H1 (cell line): ENCODE measurements around the gene SH3BP2. TPM values are rescaled to one million over a fixed set of nuclear protein-coding genes. Genes with fewer than 3 reads are reported as not detected.

Experiments
- CTCF ChIA-PET: fragments of 300-600 bp; sonication (Branson Sonifier 250); formaldehyde crosslinking; loops from one replicate; lab custom pipeline; 2021; ENCODE audit not compliant: partially characterized antibody; lab: Charles Lee
- POLR2A ChIA-PET: fragments of 300-600 bp; sonication (Branson Sonifier 250); formaldehyde crosslinking; loops from one replicate; lab custom pipeline; 2021; ENCODE audit warnings: inconsistent platforms; ENCODE audit not compliant: partially characterized antibody; lab: Charles Lee
- DNase-seq, 2 experiments: peaks; one replicate each; pipeline versions ENCODE4 v3.0.0 to v3.0.0-alpha.2; 2010 to 2022; ENCODE audit warnings: low spot score in 2 of 2, low read depth in 1 of 2, mixed read lengths in 1 of 2
- FAIRE-seq: peaks from 2 replicates; lab custom pipeline; 2011; peaks lifted over from hg19 to GRCh38; lab: Jason Lieb, UNC
- H2AFZ ChIP-seq: 2 replicates; pipeline ENCODE4 v1.8.1; 2012; ENCODE audit warnings: low read length, inconsistent platforms
- H2AK5ac ChIP-seq: 2 replicates; pipeline ENCODE4 v1.6.1; 2013; ENCODE audit warnings: low read depth, low read length
- H2BK120ac ChIP-seq: replicated peaks from 2 replicates; pipeline ENCODE3; 2013; ENCODE audit warnings: low read depth, low read length, inconsistent platforms
- H2BK12ac ChIP-seq: 2 replicates; pipeline ENCODE4 v1.6.1; 2013; ENCODE audit warnings: low read depth, low read length
- H2BK15ac ChIP-seq: 2 replicates; pipeline ENCODE4 v1.6.1; 2013; ENCODE audit warnings: low read length
- H2BK20ac ChIP-seq: 2 replicates; pipeline ENCODE4 v1.6.1; 2013; ENCODE audit warnings: low read length
- H2BK5ac ChIP-seq: 2 replicates; pipeline ENCODE4 v1.6.1; 2013; ENCODE audit warnings: low read depth, low read length
- H3K14ac ChIP-seq: 2 replicates; pipeline ENCODE4 v1.6.1; 2013; ENCODE audit warnings: inconsistent platforms; ENCODE audit not compliant: insufficient read length
- H3K18ac ChIP-seq: 2 replicates; pipeline ENCODE4 v1.6.1; 2013; ENCODE audit warnings: low read length; ENCODE audit errors: extremely low read depth
- H3K23ac ChIP-seq: 2 replicates; pipeline ENCODE4 v1.6.1; 2013; ENCODE audit warnings: inconsistent platforms; ENCODE audit not compliant: insufficient read length
- H3K23me2 ChIP-seq: 2 replicates; pipeline ENCODE4 v1.6.1; 2013; ENCODE audit warnings: low read depth, low read length
- H3K27ac ChIP-seq: 2 replicates; pipeline ENCODE4 v1.6.1; 2011; ENCODE audit warnings: low read depth, low read length, inconsistent platforms
- H3K27me3 ChIP-seq, 4 experiments: replicated peaks in 1 of 4; 1 replicate in 1 of 4; 2 replicates in 3 of 4; pipeline versions ENCODE4 v1.6.1 to v1.8.1; 2011 to 2013; ENCODE audit warnings: low read length in 3 of 4, mild to moderate bottlenecking in 3 of 4, inconsistent platforms in 2 of 4, mixed read lengths in 2 of 4, moderate library complexity in 1 of 4; ENCODE audit not compliant: control insufficient read depth in 3 of 4, insufficient read depth in 3 of 4; ENCODE audit errors: extremely low read depth in 1 of 4
- H3K36me3 ChIP-seq, 4 experiments: 2 replicates each; pipeline versions ENCODE4 v1.6.1 to v1.8.1; 2011 to 2013; ENCODE audit warnings: mild to moderate bottlenecking in 4 of 4, low read length in 3 of 4, moderate library complexity in 2 of 4, control low read depth in 1 of 4, inconsistent platforms in 1 of 4; ENCODE audit not compliant: insufficient read depth in 4 of 4, control insufficient read depth in 2 of 4
- H3K4ac ChIP-seq: replicated peaks from 2 replicates; pipeline ENCODE3; 2013; ENCODE audit warnings: low read length, low read depth, mixed read lengths, inconsistent platforms; ENCODE audit not compliant: insufficient read length
- H3K4me1 ChIP-seq, 4 experiments: replicated peaks in 1 of 4; 1 replicate in 1 of 4; 2 replicates in 3 of 4; pipeline versions ENCODE4 v1.6.1 to v1.8.1; 2011 to 2013; ENCODE audit warnings: low read length in 3 of 4, inconsistent platforms in 2 of 4, mixed read lengths in 1 of 4; ENCODE audit not compliant: insufficient read depth in 4 of 4, control insufficient read depth in 3 of 4
- H3K4me2 ChIP-seq, 2 experiments: 2 replicates each; pipeline versions ENCODE4 v1.6.1 to v1.8.1; 2011 to 2013; ENCODE audit warnings: low read depth in 2 of 2, low read length in 2 of 2, control low read depth in 1 of 2, inconsistent platforms in 1 of 2, mild to moderate bottlenecking in 1 of 2; ENCODE audit not compliant: insufficient read depth in 1 of 2
- H3K4me3 ChIP-seq, 4 experiments: fragments of 200-600, 300-600 bp in 1 of 4; sonication (generic), shearing (Covaris generic), sonication (Bioruptor Twin) in 1 of 4; 2 replicates each; pipeline versions ENCODE4 v1.5.1 to v1.8.1; 2011 to 2016; ENCODE audit warnings: low read length in 4 of 4, low read depth in 3 of 4, control low read depth in 2 of 4, inconsistent platforms in 2 of 4, mild to moderate bottlenecking in 2 of 4, mixed read lengths in 1 of 4, moderate library complexity in 1 of 4; ENCODE audit not compliant: insufficient read depth in 2 of 4; ENCODE audit errors: extremely low read depth in 1 of 4
- H3K56ac ChIP-seq: replicated peaks from 2 replicates; pipeline ENCODE3; 2013; ENCODE audit warnings: low read depth, mild to moderate bottlenecking, mixed read lengths, low read length, inconsistent platforms; ENCODE audit not compliant: insufficient read length
- H3K79me1 ChIP-seq: 2 replicates; pipeline ENCODE4 v1.6.1; 2013; ENCODE audit warnings: low read depth, low read length, control low read depth
- H3K79me2 ChIP-seq, 2 experiments: 2 replicates each; pipeline versions ENCODE4 v1.6.1 to v1.8.1; 2012 to 2013; ENCODE audit warnings: low read length in 2 of 2, mild to moderate bottlenecking in 2 of 2, inconsistent platforms in 1 of 2; ENCODE audit not compliant: insufficient read depth in 2 of 2, control insufficient read depth in 1 of 2
- H3K9ac ChIP-seq, 4 experiments: replicated peaks in 1 of 4; 1 replicate in 1 of 4; 2 replicates in 3 of 4; pipeline versions ENCODE4 v1.6.1 to v1.8.1; 2011 to 2013; ENCODE audit warnings: low read depth in 3 of 4, low read length in 3 of 4, control low read depth in 2 of 4, mild to moderate bottlenecking in 2 of 4, moderate library complexity in 2 of 4, inconsistent platforms in 1 of 4; ENCODE audit errors: extremely low read depth in 1 of 4
- H3K9me3 ChIP-seq, 2 experiments: 2 replicates each; pipeline versions ENCODE4 v1.6.1 to v1.8.1; 2012 to 2013; ENCODE audit warnings: mild to moderate bottlenecking in 2 of 2, moderate library complexity in 2 of 2, control low read depth in 1 of 2, inconsistent platforms in 1 of 2, low read depth in 1 of 2, low read length in 1 of 2, mixed read lengths in 1 of 2; ENCODE audit not compliant: insufficient read depth in 2 of 2
- H4K20me1 ChIP-seq, 2 experiments: replicated peaks in 1 of 2; 2 replicates each; pipeline versions ENCODE3 to v1.8.1; 2011 to 2013; ENCODE audit warnings: inconsistent platforms in 2 of 2, low read length in 2 of 2, mild to moderate bottlenecking in 1 of 2; ENCODE audit not compliant: insufficient read depth in 2 of 2, control insufficient read depth in 1 of 2
- H4K5ac ChIP-seq: 2 replicates; pipeline ENCODE4 v1.6.1; 2013; ENCODE audit warnings: low read length, low read depth, mixed read lengths, inconsistent platforms; ENCODE audit not compliant: insufficient read length
- H4K8ac ChIP-seq: 2 replicates; pipeline ENCODE4 v1.8.0; 2013; ENCODE audit warnings: mild to moderate bottlenecking, moderate library complexity, low read length, inconsistent platforms; ENCODE audit not compliant: insufficient read depth; ENCODE audit errors: extremely low read depth
- H4K91ac ChIP-seq: replicated peaks from 2 replicates; pipeline ENCODE3; 2013; ENCODE audit warnings: low read length, mixed read lengths, inconsistent platforms; ENCODE audit not compliant: insufficient read length
- JUND ChIP-seq: IDR thresholded peaks from 2 replicates; pipeline ENCODE4 v1.6.1; 2011; ENCODE audit warnings: mild to moderate bottlenecking, improper control_type of control experiment, low read length
- WGBS, 2 experiments: shearing (Covaris generic) in 1 of 2; methylation state at CpG; one replicate each; pipeline versions ENCODE4 v1.1.6 to v1.1.7; 2013 to 2015; ENCODE audit warnings: low lambda C conversion rate in 2 of 2, mixed read lengths in 2 of 2, inconsistent platforms in 1 of 2, low coverage in 1 of 2, missing lambda C conversion rate in 1 of 2; ENCODE audit not compliant: insufficient replicate concordance in 2 of 2, insufficient coverage in 1 of 2, insufficient read length in 1 of 2; ENCODE audit errors: extremely low coverage in 1 of 2, missing lambda C conversion rate in 1 of 2; 5-methylcytosine and 5-hydroxymethylcytosine counted together
- polyA plus RNA-seq, 7 experiments: library from polyadenylated mRNA; depleted of rRNA in 3 of 7; stranded (reverse) in 5 of 7; unstranded in 2 of 7; fragments of >200 nt in 5 of 7; fragments of 200-250 nt in 2 of 7; gene quantifications; 1 replicate in 5 of 7; 2 replicates in 1 of 7; 4 replicates in 1 of 7; pipeline versions ENCODE4 v1.2.1 to v1.2.3, GENCODE V29; 2011 to 2013; ENCODE audit warnings: missing spikeins in 2 of 7, mixed read lengths in 2 of 7
- total RNA-seq: library from RNA; stranded (reverse); fragmentation: NEBNext Ultra II Directional; extraction: Animal tissue kit (Norgen Biotek cat#: 25700); gene quantifications from 2 replicates; pipeline ENCODE4 v1.2.1, GENCODE V29; 2021

SH3BP2 gene
- total and polyA plus RNA-seq, 2 of the 8 experiments (the other 6 are each of a cell fraction or from before 2014, with no cell fraction given), result 27.4 to 31.4 TPM

DNA sequence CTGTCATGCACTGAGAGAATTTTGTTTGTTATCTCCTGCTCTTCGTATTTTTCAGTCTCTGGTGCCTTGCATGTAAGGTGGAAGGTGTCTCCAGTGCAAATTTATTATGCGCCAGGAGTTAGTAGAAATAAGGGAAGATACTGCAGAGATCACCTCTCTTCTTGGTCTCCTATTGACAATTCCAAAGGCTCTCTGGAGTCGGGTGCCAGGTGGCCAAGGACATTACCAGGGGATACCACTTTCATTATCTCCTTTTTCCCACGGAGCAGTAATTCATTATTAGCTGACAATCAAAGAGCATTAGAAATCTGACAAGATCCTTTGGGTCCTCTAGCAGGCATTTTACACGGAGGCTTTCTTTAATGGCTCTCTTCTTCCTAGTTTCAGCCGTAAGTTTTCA, 76.8 kb downstream of the SH3BP2 start:
- ChIA-PET POLR2A (no interaction called here), CTCF (no interaction called here)
- H3K23ac ChIP-seq, result no peak overlapping the region
- H2BK120ac ChIP-seq, result no peak overlapping the region
- H2BK20ac ChIP-seq, result no peak overlapping the region
- H3K36me3 ChIP-seq, result no peaks in the 10 kb centered on the region
- no peak overlapping the region for H3K14ac ChIP-seq
- H3K4ac ChIP-seq, result no peak overlapping the region
- no peaks in the 10 kb centered on the region for H3K23me2 ChIP-seq
- no peak for DNase-seq
- H3K79me1 ChIP-seq, result peaks cover 8% of the 10 kb centered on the region; the same call in 1 of the 2 replicates
- H2BK5ac ChIP-seq, result no peak overlapping the region
- no peaks in the 10 kb centered on the region for H3K9me3 ChIP-seq
- no peak overlapping the region for H2AFZ ChIP-seq
- H2BK15ac ChIP-seq, result no peak overlapping the region
- no peak overlapping the region for H3K9ac ChIP-seq
- no peak overlapping the region for H4K91ac ChIP-seq
- 88% methylated on average over 6 of the region's 6 CpGs; no CpG with 5 or more reads in 1 of the 2 experiments for WGBS, 2 experiments
- H3K27me3 ChIP-seq, result no peaks in the 10 kb centered on the region
- no peak for FAIRE-seq
- no peak overlapping the region for H4K8ac ChIP-seq
- no peak overlapping the region for H2BK12ac ChIP-seq
- H3K56ac ChIP-seq, result no peak overlapping the region
- H2AK5ac ChIP-seq, result no peak overlapping the region
- no peak overlapping the region for H3K4me3 ChIP-seq
- no peak overlapping the region for H3K4me2 ChIP-seq
- H3K79me2 ChIP-seq, result peaks cover 9 to 88% of the 10 kb centered on the region in 2 experiments
- peaks cover 3 to 18% (median 11%) of the 10 kb centered on the region in 4 experiments; a peak in 5 of 7 replicates for H3K4me1 ChIP-seq
- peaks cover 3 to 9% of the 10 kb centered on the region in 2 experiments for H4K20me1 ChIP-seq
- no peak overlapping the region for H4K5ac ChIP-seq
- no peak overlapping the region for H3K27ac ChIP-seq
- no peak overlapping the region for H3K18ac ChIP-seq
- no peak for TF ChIP-seq JUND
